ENCODE data around the gene TNNI2. TPM values are rescaled to one million over a fixed set of nuclear protein-coding genes. Genes with fewer than 3 reads are reported as not detected.
"Not testable (repeated sequence)": the region's sequence is repeated elsewhere in the genome, so short reads cannot be mapped to it uniquely, and the experiment has no call there.

The TNNI2 gene
- total RNA-seq, 1 experiment from 2014 or later = 7.8 TPM

GRCh38 chr11:1882265-1883238, 43.8 kb downstream of the TNNI2 start:
- Histone ChIP-seq H3K9me2 (ENCODE audit: insufficient read depth) (no peaks in the 10 kb centered on the region), H3K27ac (no peak overlapping the region), H3K36me3 (ENCODE audit: low read depth) (no peaks in the 10 kb centered on the region), H3F3A (ENCODE audit: insufficient read depth, low read depth) (no peaks in the 10 kb centered on the region), H3K79me2 (ENCODE audit: low read depth) (no peaks in the 10 kb centered on the region), H3K9me3 (ENCODE audit: insufficient read depth, low read depth) (no peaks in the 10 kb centered on the region), H4K20me1 (ENCODE audit: insufficient read depth) (no peaks in the 10 kb centered on the region), H3K4me3 (no peak overlapping the region), H3K4me1 (replicated peaks; ENCODE audit: insufficient read depth) (no peaks in the 10 kb centered on the region), H3K4me2 (no peak overlapping the region), H3K27me3 (ENCODE audit: insufficient read depth, low read depth) (peaks cover 17% of the 10 kb centered on the region; the same call in 1 of the 2 replicates), H2AFZ (no peak overlapping the region)
- POLR2A ChIA-PET (ENCODE audit: unreplicated experiment) = interaction anchor here (0.6 kb wide), 1 partner anchor 268 kb away, joined by 3 read pairs; no protein-coding TSS in a partner anchor
- CTCF ChIA-PET = interaction anchor here (0.5 to 1.7 kb wide), 5 partner anchors 26 to 269 kb away, joined by 3 to 8 read pairs (median 6); no protein-coding TSS in a partner anchor
- intact Hi-C loops (cut with micrococcal nuclease; ENCODE audit: unreplicated experiment) = loop anchor here (2.0 kb wide), 2 partner anchors 46 to 268 kb away; no protein-coding TSS in a partner anchor
- BruUV-seq (replicated peaks) = no TSS peak
- DNase-seq = peak in 1 of 2 experiments; percentile 71
- TF ChIP-seq EZH2 (IDR thresholded peaks at IDR 0.05; ENCODE audit: low read depth) (no peak), CTCF (conservative IDR thresholded peaks at IDR 0.05) (peak; percentile 82)

DNA sequence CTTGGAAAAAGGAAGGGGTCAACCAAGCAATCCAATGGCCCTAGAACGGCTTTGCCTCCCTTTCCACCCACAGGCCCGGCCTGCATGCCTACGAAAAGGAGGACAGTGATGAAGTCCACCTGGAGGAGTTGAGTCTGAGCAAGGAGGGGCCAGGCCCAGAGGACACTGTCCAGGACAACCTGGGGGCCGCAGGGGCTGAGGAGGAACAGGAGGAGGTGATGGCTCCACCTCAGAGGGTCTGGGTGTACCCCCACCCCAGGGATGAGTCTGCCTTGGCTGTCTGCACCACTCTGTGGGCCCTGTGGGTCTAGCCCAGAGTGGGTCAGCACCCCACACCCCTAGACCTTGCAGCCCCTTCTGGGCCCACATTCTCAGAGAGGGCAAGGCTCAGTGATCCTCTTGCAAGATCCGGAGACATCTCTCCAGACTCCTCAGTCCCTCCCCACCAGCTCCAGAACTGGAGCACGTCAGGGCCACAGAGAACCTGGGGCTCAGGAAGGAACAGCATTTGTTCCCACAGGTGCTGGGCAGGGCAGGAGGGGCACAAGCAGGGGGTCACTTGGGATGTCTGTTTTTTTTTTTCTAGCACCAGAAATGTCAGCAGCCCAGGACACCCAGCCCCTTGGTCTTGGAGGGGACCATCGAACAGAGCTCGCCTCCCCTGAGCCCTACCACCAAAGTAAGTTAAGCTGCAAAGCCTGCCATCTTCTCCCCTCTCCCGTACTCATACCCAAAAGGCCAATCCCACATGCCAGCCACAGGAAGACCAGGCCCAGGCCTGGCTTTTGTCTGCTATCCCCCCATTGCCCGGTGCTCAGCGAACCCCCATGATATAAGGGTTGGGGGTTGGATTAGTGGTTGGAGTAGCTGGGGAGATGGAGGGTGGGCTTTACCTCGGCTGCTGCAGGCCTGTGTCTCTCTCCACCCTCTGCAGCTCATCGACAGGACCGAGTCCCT, 44.8 kb downstream of the TNNI2 start:
- H3K27ac ChIP-seq = no peak overlapping the region
- no peak overlapping the region for H2AFZ ChIP-seq
- no peaks in the 10 kb centered on the region for H3K9me3 ChIP-seq (ENCODE audit: insufficient read depth, low read depth)
- H3K9me2 ChIP-seq (ENCODE audit: insufficient read depth) = no peaks in the 10 kb centered on the region
- H3K36me3 ChIP-seq (ENCODE audit: low read depth) = no peaks in the 10 kb centered on the region
- no peaks in the 10 kb centered on the region for H3K79me2 ChIP-seq (ENCODE audit: low read depth)
- no peaks in the 10 kb centered on the region for H3K4me1 ChIP-seq (replicated peaks; ENCODE audit: insufficient read depth)
- no peak overlapping the region for H3K4me2 ChIP-seq
- TF ChIP-seq EZH2 (IDR thresholded peaks at IDR 0.05; ENCODE audit: low read depth) (no peak), CTCF (conservative IDR thresholded peaks at IDR 0.05) (no peak)
- no peaks in the 10 kb centered on the region for H4K20me1 ChIP-seq (ENCODE audit: insufficient read depth)
- DNase-seq = no peak
- CTCF ChIA-PET = interaction anchor here (0.5 kb wide), 1 partner anchor 38 kb away, joined by 3 read pairs; no protein-coding TSS in a partner anchor
- peaks cover 28% of the 10 kb centered on the region; the same call in 1 of the 2 replicates for H3K27me3 ChIP-seq (ENCODE audit: insufficient read depth, low read depth)
- intact Hi-C loops (cut with micrococcal nuclease; ENCODE audit: unreplicated experiment) = loop anchor here (2.0 kb wide), 2 partner anchors 47 to 267 kb away; no protein-coding TSS in a partner anchor
- no peaks in the 10 kb centered on the region for H3F3A ChIP-seq (ENCODE audit: insufficient read depth, low read depth)
- POLR2A ChIA-PET (ENCODE audit: unreplicated experiment) = no interaction called here
- H3K4me3 ChIP-seq = no peak overlapping the region
- no TSS peak for BruUV-seq (replicated peaks)

GRCh38 chr11:1884303-1884700, 45.5 kb downstream of the TNNI2 start:
- POLR2A ChIA-PET (ENCODE audit: unreplicated experiment) = no interaction called here
- no peaks in the 10 kb centered on the region for H3K36me3 ChIP-seq (ENCODE audit: low read depth)
- H3K79me2 ChIP-seq (ENCODE audit: low read depth) = no peaks in the 10 kb centered on the region
- H3K4me2 ChIP-seq = no peak overlapping the region
- H3K27me3 ChIP-seq (ENCODE audit: insufficient read depth, low read depth) = peaks cover 31% of the 10 kb centered on the region; the same call in 1 of the 2 replicates
- no peak overlapping the region for H3K4me3 ChIP-seq
- intact Hi-C loops (cut with micrococcal nuclease; ENCODE audit: unreplicated experiment) = no loop called here
- H3K9me3 ChIP-seq (ENCODE audit: insufficient read depth, low read depth) = no peaks in the 10 kb centered on the region
- TF ChIP-seq CTCF (conservative IDR thresholded peaks at IDR 0.05) (no peak), EZH2 (IDR thresholded peaks at IDR 0.05; ENCODE audit: low read depth) (no peak)
- no peaks in the 10 kb centered on the region for H3K9me2 ChIP-seq (ENCODE audit: insufficient read depth)
- no peak overlapping the region for H2AFZ ChIP-seq
- no peaks in the 10 kb centered on the region for H3K4me1 ChIP-seq (replicated peaks; ENCODE audit: insufficient read depth)
- DNase-seq = no peak
- no peak overlapping the region for H3K27ac ChIP-seq
- no peaks in the 10 kb centered on the region for H4K20me1 ChIP-seq (ENCODE audit: insufficient read depth)
- no peaks in the 10 kb centered on the region for H3F3A ChIP-seq (ENCODE audit: insufficient read depth, low read depth)
- CTCF ChIA-PET = no interaction called here
- BruUV-seq (replicated peaks) = no TSS peak

DNA sequence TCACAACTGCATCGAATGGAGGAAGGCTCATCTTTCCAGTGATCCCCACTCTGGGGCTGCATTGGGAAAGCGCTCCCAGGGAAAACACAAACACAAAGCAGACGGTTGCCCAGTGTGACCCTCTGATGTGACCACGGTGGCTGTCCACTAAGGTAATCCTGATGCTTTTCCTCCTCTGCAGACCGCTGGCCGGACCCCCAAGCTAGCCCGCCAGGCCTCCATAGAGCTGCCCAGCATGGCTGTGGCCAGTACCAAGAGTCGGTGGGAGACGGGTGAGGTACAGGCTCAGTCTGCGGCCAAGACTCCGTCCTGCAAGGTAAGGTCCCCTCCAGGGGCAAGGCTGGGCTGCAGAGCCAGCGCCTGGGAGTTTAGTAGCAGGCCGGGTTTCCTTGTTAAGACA, 47.8 kb downstream of the TNNI2 start:
- H3K9me2 ChIP-seq (ENCODE audit: insufficient read depth); H3K4me1 ChIP-seq (replicated peaks; ENCODE audit: insufficient read depth); H4K20me1 ChIP-seq (ENCODE audit: insufficient read depth); POLR2A ChIA-PET (ENCODE audit: unreplicated experiment); H3K36me3 ChIP-seq (ENCODE audit: low read depth); H3K4me3 ChIP-seq; H3F3A ChIP-seq (ENCODE audit: insufficient read depth, low read depth); CTCF ChIA-PET; H2AFZ ChIP-seq; H3K79me2 ChIP-seq (ENCODE audit: low read depth); H3K4me2 ChIP-seq; intact Hi-C loops (cut with micrococcal nuclease; ENCODE audit: unreplicated experiment); BruUV-seq (replicated peaks); H3K27ac ChIP-seq; DNase-seq; H3K9me3 ChIP-seq (ENCODE audit: insufficient read depth, low read depth): not testable (repeated sequence)
- peaks cover 47% of the 10 kb centered on the region for H3K27me3 ChIP-seq (ENCODE audit: insufficient read depth, low read depth)

Measured in PC-9 (cell line).